Measurements from ENCODE around the gene GAB2.
"Not testable (repeated sequence)": the region's sequence is repeated elsewhere in the genome, so short reads cannot be mapped to it uniquely, and the experiment has no call there.

- TF ChIP-seq CTCF (IDR thresholded peaks at IDR 0.05; ENCODE audit: low read length); EZH2 (IDR thresholded peaks at IDR 0.05; ENCODE audit: borderline replicate concordance, low read length): not testable (repeated sequence)
These were observed 47.2 kb upstream of the GAB2 start for GRCh38 chr11:78464787-78465168.
